NT2/D1 (cell line): Measurements from ENCODE around the gene SWSAP1.
"Not testable (repeated sequence)": the region's sequence is repeated elsewhere in the genome, so short reads cannot be mapped to it uniquely, and the experiment has no call there.

Experiments used
- DNase-seq: peaks from one replicate; pipeline ENCODE4 v3.0.0-alpha.2; 2011; ENCODE audit warnings: low read depth, low spot score
- H3K27me3 ChIP-seq: 2 replicates; pipeline ENCODE4 v1.6.0; 2011; ENCODE audit warnings: mild to moderate bottlenecking; ENCODE audit not compliant: insufficient read length, insufficient read depth
- H3K36me3 ChIP-seq: 2 replicates; pipeline ENCODE4 v1.6.1; 2011; ENCODE audit warnings: mild to moderate bottlenecking, low read length, mixed read lengths; ENCODE audit not compliant: insufficient read depth, insufficient read length
- H3K4me1 ChIP-seq: 2 replicates; pipeline ENCODE4 v1.5.1; 2011; ENCODE audit not compliant: insufficient read depth, insufficient read length
- H3K4me3 ChIP-seq: 2 replicates; pipeline ENCODE4 v1.5.1; 2011; ENCODE audit warnings: low read depth; ENCODE audit not compliant: insufficient read length
- H3K9ac ChIP-seq: 2 replicates; pipeline ENCODE4 v1.6.0; 2011; ENCODE audit warnings: low read depth; ENCODE audit not compliant: insufficient read length
- H3K9me3 ChIP-seq: 2 replicates; pipeline ENCODE4 v1.5.1; 2011; ENCODE audit warnings: mild to moderate bottlenecking, low read length; ENCODE audit not compliant: insufficient read depth
- SUZ12 ChIP-seq: IDR thresholded peaks from 2 replicates; pipeline ENCODE4 v1.6.1; 2011; ENCODE audit not compliant: insufficient read length, insufficient read depth; ENCODE audit errors: extremely low read depth
- YY1 ChIP-seq: IDR thresholded peaks from 2 replicates; pipeline ENCODE4 v1.6.1; 2011; ENCODE audit not compliant: insufficient read length, insufficient read depth
- ZNF274 ChIP-seq: IDR thresholded peaks from 2 replicates; pipeline ENCODE4 v1.6.1; 2011; ENCODE audit warnings: mild to moderate bottlenecking, low read depth, low read length

SWSAP1 gene

DNA sequence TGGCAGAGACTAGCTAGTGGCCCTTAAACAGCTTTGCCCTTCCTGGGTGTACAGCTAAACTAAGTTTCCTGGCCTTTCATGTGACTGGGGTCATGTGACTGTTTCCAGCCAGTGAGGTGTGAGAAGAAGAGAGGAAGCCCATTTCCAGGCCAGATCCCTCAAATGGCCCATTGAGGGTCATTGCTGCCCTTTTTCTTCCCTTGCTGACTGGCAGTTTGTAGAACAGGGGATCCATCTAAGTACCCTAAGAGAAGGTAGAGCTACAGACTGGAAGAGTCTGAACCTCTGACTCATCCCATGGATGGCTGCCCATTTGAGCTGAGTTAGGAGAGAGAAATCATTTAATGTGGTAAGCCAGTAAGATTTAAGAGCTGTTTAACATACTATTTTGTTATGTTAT is 2.8 kb downstream of the SWSAP1 start:
- Histone ChIP-seq H3K4me3 (no peak overlapping the region), H3K27me3 (no peaks in the 10 kb centered on the region), H3K9me3 (no peaks in the 10 kb centered on the region), H3K9ac (no peak overlapping the region), H3K4me1 (peaks cover 13% of the 10 kb centered on the region), H3K36me3 (peaks cover 19% of the 10 kb centered on the region)
- DNase-seq = no peak
- TF ChIP-seq ZNF274 = no peak
- TF ChIP-seq YY1 = no peak
- TF ChIP-seq SUZ12 = no peak

DNA sequence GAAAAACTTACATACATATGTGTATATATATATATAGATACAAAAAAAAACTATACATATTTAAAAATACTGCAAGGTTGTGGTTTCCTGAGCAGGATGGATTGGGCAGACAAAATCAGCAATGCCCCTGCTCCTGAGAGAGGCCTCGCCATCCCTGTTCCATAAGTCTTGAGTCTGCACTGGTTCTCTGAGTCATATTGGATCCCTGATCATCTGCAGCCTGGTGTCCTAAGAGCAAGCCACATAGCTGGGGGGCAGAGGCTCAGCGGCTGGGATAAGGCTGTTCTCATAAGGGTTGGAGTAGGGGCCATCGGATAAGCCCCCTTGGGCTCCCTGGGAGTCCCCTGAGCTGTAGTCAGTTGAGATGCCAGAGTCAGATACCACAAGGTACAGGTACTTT is 3.3 kb downstream of the SWSAP1 start:
- H3K9ac ChIP-seq = no peak overlapping the region
- DNase-seq = no peak

DNA sequence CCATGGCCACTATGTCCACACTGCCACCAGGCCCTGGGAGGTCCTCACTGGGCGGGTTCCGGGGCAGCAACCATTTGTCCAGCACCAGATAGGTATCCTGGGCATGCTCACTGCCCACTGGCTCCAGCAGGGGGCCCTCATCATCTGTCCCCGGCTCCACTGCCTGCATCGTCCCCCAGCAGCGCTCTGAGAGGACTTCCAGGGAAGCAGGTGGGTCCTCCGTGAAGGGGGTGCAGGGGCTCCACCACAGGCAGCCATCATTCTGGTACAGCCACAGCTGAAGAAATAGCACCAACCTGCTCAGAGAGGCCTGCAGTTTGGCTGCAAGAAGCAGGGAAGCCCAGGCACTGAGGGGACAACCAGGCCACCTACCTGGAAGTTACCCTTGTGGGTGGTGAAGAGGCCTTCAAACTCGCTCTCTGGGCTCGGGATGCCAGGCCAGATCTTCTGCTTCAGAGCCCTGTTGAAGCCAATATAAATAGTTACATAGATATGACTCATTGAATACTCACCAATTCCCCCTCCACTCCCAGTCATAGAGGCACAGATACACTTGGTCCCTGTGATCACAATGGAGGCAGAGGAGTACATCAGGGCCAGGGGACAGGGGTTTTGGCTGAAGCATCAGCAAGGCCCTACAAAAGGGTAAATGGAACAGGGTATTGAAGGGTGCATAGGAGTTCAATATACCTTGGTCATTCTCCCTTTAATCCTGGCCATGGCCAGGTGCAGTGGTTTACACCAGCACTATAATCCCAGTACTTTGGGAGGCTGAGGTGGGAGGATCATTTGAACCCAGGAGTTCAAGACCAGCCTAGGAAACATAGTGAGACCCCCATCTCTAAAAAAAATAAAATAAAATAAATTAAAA is 4.1 kb downstream of the SWSAP1 start:
- H3K4me3 ChIP-seq = no peak overlapping the region
- H3K9ac ChIP-seq = no peak overlapping the region
- H3K9me3 ChIP-seq = no peaks in the 10 kb centered on the region
- no peaks in the 10 kb centered on the region for H3K27me3 ChIP-seq
- peaks cover 19% of the 10 kb centered on the region for H3K36me3 ChIP-seq
- no peak for DNase-seq
- TF ChIP-seq ZNF274 (no peak), SUZ12 (no peak), YY1 (no peak)
- H3K4me1 ChIP-seq = peaks cover 13% of the 10 kb centered on the region

More for the DNA sequence above, 3.3 kb downstream of the SWSAP1 start:
- peaks cover 19% of the 10 kb centered on the region for H3K36me3 ChIP-seq
- no peak overlapping the region for H3K4me3 ChIP-seq
- H3K4me1 ChIP-seq = peaks cover 13% of the 10 kb centered on the region
- no peaks in the 10 kb centered on the region for H3K27me3 ChIP-seq
- TF ChIP-seq YY1 (no peak), SUZ12 (no peak), ZNF274 (no peak)
- H3K9me3 ChIP-seq = no peaks in the 10 kb centered on the region

DNA sequence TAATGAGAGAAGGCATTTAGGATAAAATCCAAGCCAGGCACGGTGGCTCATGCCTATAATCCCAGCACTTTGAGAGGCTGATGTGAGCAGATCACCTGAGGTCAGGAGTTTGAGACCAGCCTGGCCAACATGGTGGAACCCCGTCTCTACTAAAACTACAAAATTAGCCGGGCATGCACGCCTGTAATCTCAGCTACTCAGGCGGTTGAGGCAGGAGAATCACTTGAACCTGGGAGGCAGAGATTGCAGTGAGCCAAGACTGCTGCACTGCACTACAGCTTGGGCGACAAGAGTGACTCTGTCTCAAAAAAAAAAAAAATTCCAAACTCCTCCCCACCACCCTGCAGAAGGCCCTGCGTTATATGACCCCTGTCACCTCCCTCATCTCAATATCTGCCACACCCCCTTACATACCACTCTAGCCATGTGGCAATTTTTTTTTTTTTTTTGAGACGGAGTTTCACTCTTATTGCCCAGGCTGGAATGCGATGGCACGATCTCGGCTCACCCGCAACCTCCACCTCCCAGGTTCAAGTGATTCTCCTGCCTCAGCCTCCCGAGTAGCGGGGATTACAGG is 4.9 kb downstream of the SWSAP1 start:
- H3K27me3 ChIP-seq, DNase-seq, H3K9me3 ChIP-seq, H3K4me3 ChIP-seq: not testable (repeated sequence)
- peaks cover 19% of the 10 kb centered on the region for H3K36me3 ChIP-seq
- H3K4me1 ChIP-seq = peaks cover 10% of the 10 kb centered on the region
- peak overlapping the region; percentile 46 for H3K9ac ChIP-seq

DNA sequence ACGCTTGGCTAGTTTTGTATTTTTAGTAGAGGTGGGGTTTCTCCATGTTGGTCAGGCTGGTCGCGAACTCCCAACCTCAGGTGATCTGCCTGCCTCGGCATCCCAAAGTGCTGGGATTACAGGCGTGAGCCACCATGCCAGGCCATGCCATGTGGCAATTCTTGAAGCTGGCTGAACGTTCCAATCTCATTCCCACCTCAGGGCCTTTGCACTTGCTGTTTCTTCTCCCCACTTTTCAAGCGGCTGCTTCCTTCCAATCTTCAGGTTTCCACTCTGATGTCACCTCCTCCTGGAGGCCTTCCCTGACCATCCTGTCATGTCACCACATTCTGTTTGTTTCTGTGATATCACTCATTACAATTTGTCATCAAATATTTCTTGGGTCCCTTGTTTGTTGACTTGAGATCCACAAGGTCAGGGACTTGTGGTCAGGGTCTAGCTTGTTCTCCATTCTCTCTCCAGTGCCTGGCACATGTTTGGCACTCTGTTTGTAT is 5.4 kb downstream of the SWSAP1 start:
- no peak overlapping the region for H3K9ac ChIP-seq
- DNase-seq = no peak
- peak overlapping the region; percentile 61 for H3K4me3 ChIP-seq
- no peaks in the 10 kb centered on the region for H3K27me3 ChIP-seq
- TF ChIP-seq ZNF274 (no peak), SUZ12 (no peak), YY1 (no peak)
- no peaks in the 10 kb centered on the region for H3K9me3 ChIP-seq
- H3K4me1 ChIP-seq = peaks cover 10% of the 10 kb centered on the region
- H3K36me3 ChIP-seq = peaks cover 19% of the 10 kb centered on the region

DNA sequence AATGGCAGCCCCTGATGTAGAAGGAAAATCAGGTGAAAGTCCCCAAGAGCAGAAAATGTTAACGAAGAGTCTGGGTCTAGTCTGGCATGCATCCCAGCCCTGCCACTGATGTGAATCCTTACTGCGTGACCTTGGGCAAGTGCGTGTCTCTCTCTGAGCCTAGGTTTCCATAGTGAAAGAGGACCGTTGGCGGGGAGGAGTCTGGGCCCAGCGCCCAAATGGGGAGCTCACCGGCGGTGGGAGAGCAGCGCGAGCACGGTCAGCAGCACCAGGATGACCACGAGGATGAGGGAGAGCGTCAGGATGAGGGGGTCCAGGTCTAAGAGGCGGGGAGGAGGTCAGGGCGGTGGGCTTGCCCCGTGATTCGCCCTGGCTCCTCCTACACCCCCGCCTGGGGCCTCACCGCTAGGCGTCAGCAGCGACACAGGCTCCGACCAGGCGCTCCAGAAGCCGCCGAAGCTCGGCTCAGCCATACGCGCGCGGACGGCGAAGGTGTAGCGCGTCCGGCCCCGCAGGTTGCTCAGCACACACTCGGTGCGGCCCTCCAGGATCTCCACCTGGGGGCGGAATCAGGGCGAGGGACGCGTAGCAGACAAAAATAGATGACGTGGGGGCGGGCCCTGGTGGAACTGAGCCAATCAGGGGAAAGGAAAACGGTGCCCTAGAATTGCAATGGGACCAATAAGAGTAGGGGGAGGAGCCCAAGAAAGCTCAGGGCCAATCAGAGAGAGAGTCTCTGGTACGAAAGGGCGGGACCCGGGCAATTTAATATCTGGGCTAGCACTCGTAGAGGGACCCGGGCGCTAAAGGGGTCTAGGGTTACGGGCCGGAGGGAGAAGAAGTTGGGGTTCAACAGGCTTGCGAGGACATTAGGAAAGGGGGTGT is 6.4 kb downstream of the SWSAP1 start:
- H3K9me3 ChIP-seq = no peaks in the 10 kb centered on the region
- peaks cover 15% of the 10 kb centered on the region for H3K36me3 ChIP-seq
- peaks cover 7% of the 10 kb centered on the region for H3K4me1 ChIP-seq
- TF ChIP-seq ZNF274 (no peak), YY1 (no peak), SUZ12 (no peak)
- peak overlapping the region; percentile 61 for H3K4me3 ChIP-seq
- DNase-seq = peak; percentile 98
- no peaks in the 10 kb centered on the region for H3K27me3 ChIP-seq
- peak overlapping the region; percentile 84 for H3K9ac ChIP-seq
